KMS-11 (cell line): ENCODE results near the gene CEP97.

ENCODE experiments used
- H2AFZ ChIP-seq: fragments of 200-600 bp; sonication (generic); 2 replicates; pipeline ENCODE4 v1.6.1; 2016; ENCODE audit warnings: antibody characterized with exemption, mixed run types, low read depth
- H3K27ac ChIP-seq: fragments of 200-600 bp; sonication (generic); 2 replicates; pipeline ENCODE4 v1.6.1; 2016; ENCODE audit warnings: mild to moderate bottlenecking, mixed run types
- H3K27me3 ChIP-seq: fragments of 200-600 bp; sonication (generic); 2 replicates; pipeline ENCODE4 v1.6.1; 2017; ENCODE audit warnings: mild to moderate bottlenecking, low read depth, mixed run types, moderate library complexity; ENCODE audit not compliant: insufficient read depth
- H3K36me3 ChIP-seq: fragments of 200-600 bp; sonication (generic); 2 replicates; pipeline ENCODE4 v1.6.1; 2017; ENCODE audit warnings: mild to moderate bottlenecking, mixed run types; ENCODE audit not compliant: insufficient read depth
- H3K4me1 ChIP-seq: fragments of 200-600 bp; sonication (generic); 2 replicates; pipeline ENCODE4 v1.6.1; 2016; ENCODE audit warnings: mild to moderate bottlenecking, low read depth, mixed run types; ENCODE audit not compliant: poor library complexity, severe bottlenecking
- H3K4me2 ChIP-seq: fragments of 200-600 bp; sonication (generic); 2 replicates; pipeline ENCODE4 v1.7.0; 2016; ENCODE audit warnings: mild to moderate bottlenecking, mixed run types
- H3K4me3 ChIP-seq: fragments of 200-600 bp; sonication (generic); IDR thresholded peaks from 2 replicates; pipeline ENCODE4 v1.6.1; 2017; ENCODE audit warnings: low read depth, low read length, mixed read lengths; ENCODE audit not compliant: insufficient read depth
- H3K79me2 ChIP-seq: fragments of 200-600 bp; sonication (generic); 2 replicates; pipeline ENCODE4 v1.6.1; 2016; ENCODE audit warnings: low read depth, mixed run types; ENCODE audit not compliant: insufficient read depth
- H3K9ac ChIP-seq: fragments of 200-600 bp; sonication (generic); 2 replicates; pipeline ENCODE4 v1.6.1; 2016; ENCODE audit warnings: mild to moderate bottlenecking, mixed run types
- H4K20me1 ChIP-seq: fragments of 200-600 bp; sonication (generic); 2 replicates; pipeline ENCODE4 v1.6.1; 2016; ENCODE audit warnings: mild to moderate bottlenecking, mixed run types; ENCODE audit not compliant: insufficient read depth
- TF ChIP-seq, protein P1 (sequence below): fragments of 200-600 bp; sonication (generic); conservative IDR thresholded peaks from 2 replicates; pipeline ENCODE4 v1.6.1; 2017; ENCODE audit warnings: low read depth, mild to moderate bottlenecking, antibody characterized with exemption, low read length, moderate library complexity, mixed read lengths

CEP97 gene

GRCh38 chr3:101816215-101817149 lies 92.1 kb downstream of the CEP97 start:
- H3K4me1 ChIP-seq, result peaks cover 16% of the 10 kb centered on the region
- H4K20me1 ChIP-seq, result no peaks in the 10 kb centered on the region
- TF ChIP-seq, protein P1, sequence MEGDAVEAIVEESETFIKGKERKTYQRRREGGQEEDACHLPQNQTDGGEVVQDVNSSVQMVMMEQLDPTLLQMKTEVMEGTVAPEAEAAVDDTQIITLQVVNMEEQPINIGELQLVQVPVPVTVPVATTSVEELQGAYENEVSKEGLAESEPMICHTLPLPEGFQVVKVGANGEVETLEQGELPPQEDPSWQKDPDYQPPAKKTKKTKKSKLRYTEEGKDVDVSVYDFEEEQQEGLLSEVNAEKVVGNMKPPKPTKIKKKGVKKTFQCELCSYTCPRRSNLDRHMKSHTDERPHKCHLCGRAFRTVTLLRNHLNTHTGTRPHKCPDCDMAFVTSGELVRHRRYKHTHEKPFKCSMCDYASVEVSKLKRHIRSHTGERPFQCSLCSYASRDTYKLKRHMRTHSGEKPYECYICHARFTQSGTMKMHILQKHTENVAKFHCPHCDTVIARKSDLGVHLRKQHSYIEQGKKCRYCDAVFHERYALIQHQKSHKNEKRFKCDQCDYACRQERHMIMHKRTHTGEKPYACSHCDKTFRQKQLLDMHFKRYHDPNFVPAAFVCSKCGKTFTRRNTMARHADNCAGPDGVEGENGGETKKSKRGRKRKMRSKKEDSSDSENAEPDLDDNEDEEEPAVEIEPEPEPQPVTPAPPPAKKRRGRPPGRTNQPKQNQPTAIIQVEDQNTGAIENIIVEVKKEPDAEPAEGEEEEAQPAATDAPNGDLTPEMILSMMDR, result no peak
- no peak overlapping the region for H3K4me3 ChIP-seq
- H3K36me3 ChIP-seq, result no peaks in the 10 kb centered on the region
- H3K27ac ChIP-seq, result no peak overlapping the region
- H3K79me2 ChIP-seq, result no peaks in the 10 kb centered on the region
- no peaks in the 10 kb centered on the region for H3K27me3 ChIP-seq
- no peak overlapping the region for H2AFZ ChIP-seq
- no peak overlapping the region for H3K4me2 ChIP-seq
- H3K9ac ChIP-seq, result no peak overlapping the region

- Histone ChIP-seq H3K4me1 (peaks cover 7% of the 10 kb centered on the region), H3K9ac (no peak overlapping the region), H3K36me3 (no peaks in the 10 kb centered on the region), H3K4me3 (no peak overlapping the region), H3K4me2 (no peak overlapping the region), H3K79me2 (no peaks in the 10 kb centered on the region), H2AFZ (no peak overlapping the region), H3K27ac (no peak overlapping the region), H3K27me3 (no peaks in the 10 kb centered on the region), H4K20me1 (no peaks in the 10 kb centered on the region)
- TF ChIP-seq, protein P1, result no peak
Measured at GRCh38 chr3:101817992-101818391, 93.6 kb downstream of the CEP97 start.

DNA sequence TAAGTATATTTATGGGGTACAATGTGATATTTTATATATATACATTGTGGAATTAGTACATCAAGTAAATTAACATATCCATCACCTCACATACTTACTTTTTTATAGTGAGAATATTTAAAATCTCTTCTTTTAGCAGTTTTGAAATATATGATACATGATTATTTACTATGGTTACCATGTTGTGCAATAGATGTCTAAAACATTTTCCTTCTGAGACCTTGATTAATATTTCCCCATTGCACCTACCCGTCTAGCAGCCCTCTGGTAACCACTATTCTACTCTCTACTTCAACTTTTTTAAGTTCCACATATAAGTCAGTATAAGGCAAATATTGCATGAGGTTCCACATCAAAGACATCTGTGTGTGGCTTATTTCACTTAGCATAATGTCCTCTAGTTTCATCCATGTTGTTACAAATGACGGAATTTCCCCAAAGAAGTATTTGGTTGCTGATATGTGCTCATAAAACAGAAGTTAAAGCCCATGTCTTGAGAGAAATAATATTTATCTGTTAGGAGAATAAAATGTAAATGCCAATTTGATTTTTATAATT lies 95.3 kb downstream of the CEP97 start:
- Histone ChIP-seq H3K27ac (no peak overlapping the region), H3K4me2 (no peak overlapping the region), H3K9ac (no peak overlapping the region), H4K20me1 (no peaks in the 10 kb centered on the region), H3K79me2 (no peaks in the 10 kb centered on the region), H3K4me1 (peaks cover 7% of the 10 kb centered on the region), H2AFZ (no peak overlapping the region), H3K36me3 (no peaks in the 10 kb centered on the region), H3K27me3 (no peaks in the 10 kb centered on the region), H3K4me3 (no peak overlapping the region)
- TF ChIP-seq, protein P1, result no peak
